Keratinocyte (primary cell): ENCODE results near the gene TAF10. TPM values are rescaled to one million over a fixed set of nuclear protein-coding genes. Genes with fewer than 3 reads are reported as not detected.

ENCODE experiments used
- DNase-seq: peaks from one replicate; pipeline ENCODE4 v3.0.0-alpha.2; 2011; ENCODE audit warnings: low read depth, missing footprints, low spot score
- FAIRE-seq: peaks from 2 replicates; lab custom pipeline; 2011; peaks lifted over from hg19 to GRCh38; lab: Jason Lieb, UNC
- H2AFZ ChIP-seq: 2 replicates; pipeline ENCODE4 v1.6.0; 2012; ENCODE audit warnings: low read length, control low read depth, inconsistent platforms; ENCODE audit not compliant: control insufficient read depth
- H3K27ac ChIP-seq: 2 replicates; pipeline ENCODE4 v1.5.1; 2011; ENCODE audit warnings: low read length; ENCODE audit not compliant: control insufficient read depth, insufficient read depth
- H3K27me3 ChIP-seq: 3 replicates; pipeline ENCODE4 v1.6.0; 2011; ENCODE audit warnings: low read length; ENCODE audit not compliant: control insufficient read depth, insufficient read depth; ENCODE audit errors: extremely low read depth
- H3K36me3 ChIP-seq, 2 experiments: 2 replicates in 1 of 2; 3 replicates in 1 of 2; pipeline ENCODE4 v1.5.1; 2011; ENCODE audit warnings: low read length in 2 of 2, mild to moderate bottlenecking in 1 of 2; ENCODE audit not compliant: control insufficient read depth in 2 of 2, insufficient read depth in 2 of 2; ENCODE audit errors: extremely low read depth in 1 of 2
- H3K4me1 ChIP-seq: 3 replicates; pipeline ENCODE4 v1.5.1; 2011; ENCODE audit warnings: low read length; ENCODE audit not compliant: control insufficient read depth, insufficient read depth; ENCODE audit errors: extremely low read depth
- H3K4me2 ChIP-seq: 3 replicates; pipeline ENCODE4 v1.6.0; 2011; ENCODE audit warnings: low read depth, low read length; ENCODE audit not compliant: control insufficient read depth, insufficient read depth; ENCODE audit errors: extremely low read depth
- H3K4me3 ChIP-seq, 3 experiments: fragments of 200-600 bp in 1 of 3; sonication (generic) in 1 of 3; 2 replicates in 2 of 3; 3 replicates in 1 of 3; pipeline ENCODE4 v1.5.1; 2011 to 2016; ENCODE audit warnings: low read length in 3 of 3, mild to moderate bottlenecking in 3 of 3, control low read depth in 2 of 3, inconsistent platforms in 1 of 3, low read depth in 1 of 3, mixed read lengths in 1 of 3, mixed run types in 1 of 3, moderate library complexity in 1 of 3; ENCODE audit not compliant: control insufficient read depth in 2 of 3, insufficient read depth in 2 of 3; ENCODE audit errors: extremely low read depth in 1 of 3
- H3K79me2 ChIP-seq: 2 replicates; pipeline ENCODE4 v1.6.0; 2012; ENCODE audit warnings: low read length; ENCODE audit not compliant: control insufficient read depth, insufficient read depth
- H3K9ac ChIP-seq: 3 replicates; pipeline ENCODE4 v1.6.0; 2011; ENCODE audit warnings: low read length; ENCODE audit not compliant: control insufficient read depth, insufficient read depth; ENCODE audit errors: extremely low read depth
- H3K9me1 ChIP-seq: 3 replicates; pipeline ENCODE4 v1.6.0; 2011; ENCODE audit warnings: low read length; ENCODE audit not compliant: control insufficient read depth, insufficient read depth; ENCODE audit errors: extremely low read depth
- H3K9me3 ChIP-seq: 2 replicates; pipeline ENCODE4 v1.5.1; 2012; ENCODE audit warnings: low read depth, low read length; ENCODE audit not compliant: control insufficient read depth
- H4K20me1 ChIP-seq: 3 replicates; pipeline ENCODE4 v1.6.0; 2011; ENCODE audit warnings: low read length; ENCODE audit not compliant: control insufficient read depth, insufficient read depth; ENCODE audit errors: extremely low read depth
- CTCF ChIP-seq, 3 experiments: IDR thresholded peaks in 1 of 3; conservative IDR thresholded peaks in 1 of 3; optimal IDR thresholded peaks in 1 of 3; 2 replicates in 2 of 3; 3 replicates in 1 of 3; pipeline versions ENCODE3 to v1.5.1; 2011; ENCODE audit warnings: low read length in 3 of 3, mild to moderate bottlenecking in 3 of 3, moderate library complexity in 2 of 3, control low read depth in 1 of 3, inconsistent platforms in 1 of 3; ENCODE audit not compliant: insufficient read depth in 2 of 3; ENCODE audit errors: extremely low read depth in 1 of 3
- EZH2 ChIP-seq: IDR thresholded peaks from one replicate; pipeline ENCODE4 v1.6.1; 2012; ENCODE audit warnings: inconsistent platforms, mild to moderate bottlenecking, low read length, moderate library complexity
- dilution Hi-C: fragments of 300-500 bp; cut with MboI; formaldehyde crosslinking; loops from one replicate; pipeline ENCODE4 v1.7.0; 2020; ENCODE audit warnings: low sequenced_read_pairs; ENCODE audit not compliant: extremely low pct_ligation_motif_present
- polyA plus RNA-seq, 5 experiments: library from polyadenylated mRNA; depleted of rRNA in 3 of 5; stranded (reverse) in 3 of 5; stranded (forward) in 1 of 5; unstranded in 1 of 5; fragments of >200 nt; gene quantifications; 1 replicate in 1 of 5; 2 replicates in 3 of 5; 3 replicates in 1 of 5; pipeline versions ENCODE4 v1.2.1 to v1.2.3, GENCODE V29; 2011 to 2012; ENCODE audit warnings: missing spikeins in 2 of 5, low read depth in 1 of 5, low replicate concordance in 1 of 5

TAF10 gene
- polyA plus RNA-seq, 1 donor (not counting 4 experiments of a cell fraction or from before 2014, with no cell fraction given), result 165 TPM

DNA sequence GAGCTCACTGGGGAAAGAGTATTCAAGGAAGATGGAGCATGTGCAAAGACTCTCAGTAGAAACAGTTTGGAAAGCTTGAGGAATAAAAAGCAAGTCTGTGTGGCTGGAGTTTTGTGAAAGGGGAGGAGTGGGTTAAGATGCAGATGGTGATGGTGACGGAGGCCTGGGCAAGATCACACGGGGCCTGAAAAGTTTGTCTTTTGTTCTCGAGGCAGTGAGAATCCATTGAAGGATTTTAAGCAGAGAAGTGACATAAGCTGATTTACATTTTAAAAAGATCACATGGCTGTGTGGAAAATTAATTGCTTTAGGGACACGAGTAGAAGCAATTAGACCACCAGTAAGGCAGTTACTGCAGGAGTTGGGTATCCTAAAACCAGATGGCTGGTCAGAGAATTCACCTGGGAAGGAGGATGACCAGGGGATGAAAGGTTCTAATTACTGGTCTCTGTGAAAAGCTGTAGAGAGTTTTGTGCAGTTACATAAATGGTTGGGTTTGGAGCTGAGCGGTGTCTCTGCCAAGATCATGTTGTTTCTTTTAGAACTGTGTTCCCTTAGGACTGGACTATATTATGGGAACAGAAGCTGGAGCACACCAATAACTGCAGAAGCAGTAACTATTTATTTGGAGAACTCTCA is 15.7 kb downstream of the TAF10 start:
- H3K36me3 ChIP-seq, result peaks cover 28 to 53% of the 10 kb centered on the region in 2 experiments
- H3K9ac ChIP-seq, result no peak overlapping the region
- no peak for TF ChIP-seq EZH2
- no peak for TF ChIP-seq CTCF (optimal IDR thresholded peaks at IDR 0.05 in 1 of 3, IDR thresholded peaks at IDR 0.05 in 1 of 3, conservative IDR thresholded peaks at IDR 0.05 in 1 of 3; ENCODE audit: extremely low read depth in 1 of 3, insufficient read depth in 2 of 3, low read length in 3 of 3)
- H3K27me3 ChIP-seq, result no peaks in the 10 kb centered on the region
- H3K9me3 ChIP-seq, result no peaks in the 10 kb centered on the region
- DNase-seq, result no peak
- dilution Hi-C loops, result no loop called here
- no peak overlapping the region for H2AFZ ChIP-seq
- no peaks in the 10 kb centered on the region for H3K4me1 ChIP-seq
- no peak for FAIRE-seq
- H3K27ac ChIP-seq, result no peak overlapping the region
- no peak overlapping the region for H3K4me3 ChIP-seq
- no peaks in the 10 kb centered on the region for H4K20me1 ChIP-seq
- H3K9me1 ChIP-seq, result peaks cover 3% of the 10 kb centered on the region
- H3K79me2 ChIP-seq, result peaks cover 25% of the 10 kb centered on the region
- no peak overlapping the region for H3K4me2 ChIP-seq

DNA sequence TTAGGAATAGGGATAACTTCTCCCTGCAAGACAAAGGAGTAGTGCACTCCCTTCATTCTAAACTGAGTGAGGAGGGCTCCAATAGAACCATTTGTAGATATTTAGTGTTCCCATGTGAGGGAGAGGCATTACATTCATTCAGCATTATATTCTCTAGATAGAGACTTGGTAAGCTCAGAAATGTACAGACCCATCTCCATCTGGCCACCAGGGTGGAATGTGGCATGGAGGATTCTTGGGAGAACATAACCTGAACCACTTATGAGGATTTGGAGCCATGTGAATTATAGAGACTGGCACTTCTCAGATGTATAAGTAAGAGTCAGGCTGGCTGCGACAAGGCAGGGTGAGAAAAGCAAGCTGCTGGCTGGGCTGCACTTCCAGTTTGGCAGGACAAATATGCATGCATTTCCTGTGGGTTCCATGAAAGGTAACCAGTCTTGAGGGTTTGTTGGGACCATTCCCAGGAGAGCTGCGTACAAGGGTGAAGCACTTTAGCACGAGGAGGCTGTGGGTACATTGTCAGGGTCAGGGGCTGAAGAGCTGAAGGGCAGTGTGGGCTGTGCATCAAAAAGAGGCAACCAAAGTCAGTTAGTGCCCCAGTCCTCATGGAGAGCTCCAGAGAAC is 17.8 kb downstream of the TAF10 start:
- H3K27ac ChIP-seq, result no peak overlapping the region
- H3K4me3 ChIP-seq, result no peak overlapping the region
- no peaks in the 10 kb centered on the region for H3K9me3 ChIP-seq
- H4K20me1 ChIP-seq, result no peaks in the 10 kb centered on the region
- dilution Hi-C loops, result no loop called here
- H3K27me3 ChIP-seq, result no peaks in the 10 kb centered on the region
- H2AFZ ChIP-seq, result no peak overlapping the region
- FAIRE-seq (no peak), DNase-seq (no peak)
- H3K9me1 ChIP-seq, result peaks cover 3% of the 10 kb centered on the region
- H3K4me2 ChIP-seq, result no peak overlapping the region
- TF ChIP-seq CTCF (optimal IDR thresholded peaks at IDR 0.05 in 1 of 3, IDR thresholded peaks at IDR 0.05 in 1 of 3, conservative IDR thresholded peaks at IDR 0.05 in 1 of 3; ENCODE audit: extremely low read depth in 1 of 3, insufficient read depth in 2 of 3, low read length in 3 of 3) (no peak), EZH2 (no peak)
- no peaks in the 10 kb centered on the region for H3K4me1 ChIP-seq
- H3K36me3 ChIP-seq, result peaks cover 13 to 35% of the 10 kb centered on the region in 2 experiments
- no peak overlapping the region for H3K9ac ChIP-seq
- peaks cover 10% of the 10 kb centered on the region for H3K79me2 ChIP-seq
